Breast epithelium (tissue), 4 donors: Measurements from ENCODE around the gene SERINC5. TPM values are rescaled to one million over a fixed set of nuclear protein-coding genes. Genes with fewer than 3 reads are reported as not detected.

ENCODE experiments used
- DNase-seq, 2 donors: peaks; one replicate each; pipeline ENCODE4 v3.0.0-alpha.2; 2019; ENCODE audit warnings: low spot score in 2 of 2
- H3K27ac ChIP-seq, 2 donors: fragments of 200-600 bp; sonication (generic) in 1 of 2; one replicate each; pipeline ENCODE4 v1.5.1; 2016 to 2019; ENCODE audit warnings: mild to moderate bottlenecking in 1 of 2
- H3K27me3 ChIP-seq, 2 donors: fragments of 200-600 bp; sonication (generic) in 1 of 2; one replicate each; pipeline versions ENCODE4 v1.5.1 to v1.6.0; 2017 to 2019; ENCODE audit warnings: control low read depth in 1 of 2, mild to moderate bottlenecking in 1 of 2
- H3K36me3 ChIP-seq: fragments of 200-600 bp; one replicate; pipeline ENCODE4 v1.5.1; 2019
- H3K4me1 ChIP-seq, 2 donors: fragments of 200-600 bp; sonication (generic); one replicate each; pipeline ENCODE4 v1.5.1; 2016 to 2019; ENCODE audit warnings: control low read depth in 1 of 2
- H3K4me3 ChIP-seq, 3 donors: fragments of 200-600 bp; sonication (generic); 1 replicate in 2 of 3; 2 replicates in 1 of 3; pipeline ENCODE4 v1.5.1; 2016 to 2019; ENCODE audit warnings: mild to moderate bottlenecking in 3 of 3, moderate library complexity in 2 of 3
- H3K9me3 ChIP-seq, 2 donors: fragments of 200-600 bp; sonication (generic) in 1 of 2; one replicate each; pipeline ENCODE4 v1.5.1; 2016 to 2019; ENCODE audit warnings: control low read depth in 1 of 2
- CTCF ChIP-seq, 3 donors: fragments of 450-650 bp; IDR thresholded peaks; one replicate each; pipeline ENCODE4 v1.5.1; 2016 to 2017; ENCODE audit warnings: antibody characterized with exemption in 3 of 3, mild to moderate bottlenecking in 3 of 3, moderate library complexity in 3 of 3
- POLR2A ChIP-seq: fragments of 450-650 bp; IDR thresholded peaks from one replicate; pipeline ENCODE4 v1.6.1; 2016; ENCODE audit warnings: antibody characterized with exemption, mild to moderate bottlenecking, moderate library complexity
- POLR2AphosphoS5 ChIP-seq, 3 donors: sonication (generic); formaldehyde crosslinking; IDR thresholded peaks; one replicate each; pipeline ENCODE4 v1.6.1; 2017; ENCODE audit warnings: antibody characterized with exemption in 3 of 3
- intact Hi-C: fragments of 100-400 bp; cut with DNase I; formaldehyde crosslinking; loops from one replicate; pipeline ENCODE4 v1.15.1; 2023; ENCODE audit warnings: low total_unique reads
- total RNA-seq, 3 donors: library from RNA; depleted of rRNA; stranded (reverse); fragments of >200 nt; gene quantifications; one replicate each; pipeline ENCODE4 v1.1.0, GENCODE V29; 2016

SERINC5 gene
- total RNA-seq, 3 donors from 2014 or later, result 12.6 to 32.9 (median 28.5) TPM

- no peak for DNase-seq
- intact Hi-C loops, result no loop called here
Observed at GRCh38 chr5:80072103-80073073, 183.5 kb downstream of the SERINC5 start.

GRCh38 chr5:80071510-80072021 is 184.3 kb downstream of the SERINC5 start:
- Histone ChIP-seq H3K4me1 (no peaks in the 10 kb centered on the region), H3K27me3 (no peaks in the 10 kb centered on the region), H3K9me3 (no peaks in the 10 kb centered on the region), H3K27ac (no peak overlapping the region), H3K36me3 (no peaks in the 10 kb centered on the region), H3K4me3 (no peak overlapping the region)
- intact Hi-C loops, result no loop called here
- no peak for DNase-seq
- TF ChIP-seq POLR2AphosphoS5 (IDR thresholded peaks at IDR 0.05) (no peak), POLR2A (no peak), CTCF (IDR thresholded peaks at IDR 0.05) (no peak)

More at GRCh38 chr5:80072103-80073073, 183.5 kb downstream of the SERINC5 start:
- Histone ChIP-seq H3K4me3 (no peak overlapping the region), H3K27me3 (no peaks in the 10 kb centered on the region), H3K36me3 (no peaks in the 10 kb centered on the region), H3K9me3 (no peaks in the 10 kb centered on the region), H3K4me1 (no peaks in the 10 kb centered on the region), H3K27ac (no peak overlapping the region)
- TF ChIP-seq POLR2A, result no peak
- TF ChIP-seq CTCF (IDR thresholded peaks at IDR 0.05), result no peak
- no peak for TF ChIP-seq POLR2AphosphoS5 (IDR thresholded peaks at IDR 0.05)

GRCh38 chr5:80070338-80071056 is 185.4 kb downstream of the SERINC5 start:
- Histone ChIP-seq H3K9me3 (no peaks in the 10 kb centered on the region), H3K36me3 (no peaks in the 10 kb centered on the region), H3K27ac (peak overlapping the region in 1 of 2 donors; percentile 7), H3K4me1 (no peaks in the 10 kb centered on the region), H3K4me3 (no peak overlapping the region), H3K27me3 (no peaks in the 10 kb centered on the region)
- intact Hi-C loops, result no loop called here
- no peak for TF ChIP-seq POLR2AphosphoS5 (IDR thresholded peaks at IDR 0.05)
- TF ChIP-seq POLR2A, result no peak
- TF ChIP-seq CTCF (IDR thresholded peaks at IDR 0.05), result no peak
- DNase-seq, result no peak

DNA sequence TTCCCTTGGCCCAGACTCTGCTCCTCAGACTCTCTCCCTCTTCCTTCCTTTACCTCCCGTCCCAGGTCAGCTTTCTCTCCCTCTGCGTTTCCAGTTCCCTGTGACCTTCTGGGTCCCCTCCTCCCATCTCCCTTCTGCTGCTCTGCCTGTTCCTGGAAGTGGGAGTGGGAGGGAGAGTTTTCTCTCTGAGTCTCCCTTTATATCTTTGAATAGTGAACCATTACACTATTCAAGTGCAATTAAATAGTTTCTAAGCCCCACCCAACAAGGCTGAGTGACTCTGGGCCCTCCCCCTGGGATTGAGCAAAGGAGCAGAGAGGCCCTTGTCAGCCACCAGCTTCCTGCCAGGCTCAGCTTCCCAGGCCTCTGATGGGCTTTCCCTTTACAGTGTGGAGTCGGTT is 185.9 kb downstream of the SERINC5 start:
- no peak for TF ChIP-seq CTCF (IDR thresholded peaks at IDR 0.05)
- TF ChIP-seq POLR2A, result no peak
- no peak for TF ChIP-seq POLR2AphosphoS5 (IDR thresholded peaks at IDR 0.05)
- Histone ChIP-seq H3K9me3 (no peaks in the 10 kb centered on the region), H3K27me3 (no peaks in the 10 kb centered on the region), H3K4me3 (no peak overlapping the region), H3K36me3 (no peaks in the 10 kb centered on the region), H3K4me1 (no peaks in the 10 kb centered on the region), H3K27ac (peak overlapping the region in 1 of 2 donors; percentile 45)
- DNase-seq, result no peak
- intact Hi-C loops, result no loop called here
